OCI-LY7 (cell line): ENCODE results near the gene GPC1.

Experiments
- EZH2phosphoT487 ChIP-seq: fragments of 200-600 bp; sonication (generic); IDR thresholded peaks from 2 replicates; pipeline ENCODE4 v1.6.1; 2018; ENCODE audit warnings: low read depth, borderline replicate concordance, mild to moderate bottlenecking, mixed run types, antibody characterized with exemption, low read length, moderate library complexity, mixed read lengths
- TF ChIP-seq, protein P1 (sequence below): fragments of 200-600 bp; sonication (generic); conservative IDR thresholded peaks from 2 replicates; pipeline ENCODE4 v1.5.1; 2014; ENCODE audit warnings: mild to moderate bottlenecking, antibody characterized with exemption, low read length, moderate library complexity, mixed read lengths

DNA sequence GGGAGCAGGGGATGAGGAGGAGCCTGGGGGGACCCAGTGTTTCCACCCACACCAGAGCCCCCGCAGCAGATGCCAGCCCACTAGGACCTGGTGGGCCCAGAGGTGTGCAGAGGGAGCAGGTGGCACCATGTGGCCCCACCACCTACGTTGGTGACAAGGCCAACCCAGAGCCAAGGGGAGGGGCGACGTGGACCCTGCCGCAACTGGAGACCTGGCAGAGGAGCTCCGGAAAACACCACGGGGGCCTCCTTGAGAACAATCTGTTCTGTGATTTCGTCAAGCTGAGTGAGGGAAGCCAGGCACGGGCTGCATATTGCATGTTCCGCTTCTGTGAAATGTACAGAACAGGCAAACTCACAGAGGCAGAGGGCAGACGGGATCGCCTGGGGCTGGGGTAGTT is 49.1 kb upstream of the GPC1 start:
- TF ChIP-seq, protein P1, sequence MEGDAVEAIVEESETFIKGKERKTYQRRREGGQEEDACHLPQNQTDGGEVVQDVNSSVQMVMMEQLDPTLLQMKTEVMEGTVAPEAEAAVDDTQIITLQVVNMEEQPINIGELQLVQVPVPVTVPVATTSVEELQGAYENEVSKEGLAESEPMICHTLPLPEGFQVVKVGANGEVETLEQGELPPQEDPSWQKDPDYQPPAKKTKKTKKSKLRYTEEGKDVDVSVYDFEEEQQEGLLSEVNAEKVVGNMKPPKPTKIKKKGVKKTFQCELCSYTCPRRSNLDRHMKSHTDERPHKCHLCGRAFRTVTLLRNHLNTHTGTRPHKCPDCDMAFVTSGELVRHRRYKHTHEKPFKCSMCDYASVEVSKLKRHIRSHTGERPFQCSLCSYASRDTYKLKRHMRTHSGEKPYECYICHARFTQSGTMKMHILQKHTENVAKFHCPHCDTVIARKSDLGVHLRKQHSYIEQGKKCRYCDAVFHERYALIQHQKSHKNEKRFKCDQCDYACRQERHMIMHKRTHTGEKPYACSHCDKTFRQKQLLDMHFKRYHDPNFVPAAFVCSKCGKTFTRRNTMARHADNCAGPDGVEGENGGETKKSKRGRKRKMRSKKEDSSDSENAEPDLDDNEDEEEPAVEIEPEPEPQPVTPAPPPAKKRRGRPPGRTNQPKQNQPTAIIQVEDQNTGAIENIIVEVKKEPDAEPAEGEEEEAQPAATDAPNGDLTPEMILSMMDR, result no peak
- TF ChIP-seq EZH2phosphoT487, result no peak
